Muscle of leg (tissue), 11 donors: ENCODE results near the gene PELI3. TPM values are rescaled to one million over a fixed set of nuclear protein-coding genes. Genes with fewer than 3 reads are reported as not detected.
A peak's percentile ranks its signal among the peaks of the same experiment; 100 is the strongest.
"Not testable (repeated sequence)": the region's sequence is repeated elsewhere in the genome, so short reads cannot be mapped to it uniquely, and the experiment has no call there.

Experiments
- DNase-seq: peaks from one replicate; pipeline ENCODE4 v3.0.0; 2013
- H3K27ac ChIP-seq: one replicate; pipeline ENCODE4 v1.5.1; 2013; ENCODE audit warnings: mild to moderate bottlenecking, low read length, control low read depth
- H3K27me3 ChIP-seq: one replicate; pipeline ENCODE4 v1.6.1; 2013; ENCODE audit warnings: low read length; ENCODE audit not compliant: control insufficient read depth, insufficient read depth
- H3K36me3 ChIP-seq: one replicate; pipeline ENCODE4 v1.6.1; 2013; ENCODE audit warnings: low read length; ENCODE audit not compliant: control insufficient read depth, insufficient read depth
- H3K4me1 ChIP-seq: one replicate; pipeline ENCODE4 v1.6.1; 2013; ENCODE audit warnings: low read length; ENCODE audit not compliant: control insufficient read depth, insufficient read depth
- H3K4me3 ChIP-seq: one replicate; pipeline ENCODE4 v1.5.1; 2013; ENCODE audit warnings: low read length, control low read depth
- H3K9me3 ChIP-seq: replicated peaks from 2 replicates; pipeline ENCODE4 v1.6.1; 2013; ENCODE audit warnings: low read depth, low read length; ENCODE audit not compliant: control insufficient read depth
- WGBS: methylation state at CpG from one replicate; pipeline ENCODE4 v1.1.5; 2013; ENCODE audit warnings: missing lambda C conversion rate; ENCODE audit not compliant: insufficient coverage; 5-methylcytosine and 5-hydroxymethylcytosine counted together
- polyA plus RNA-seq, 8 donors: library from polyadenylated mRNA; unstranded; fragments of 120-200 nt; gene quantifications; one replicate each; pipeline versions ENCODE4 v1.2.1 to v1.2.3, GENCODE V29; 2013; ENCODE audit warnings: inconsistent platforms in 1 of 8, low replicate concordance in 1 of 8; ENCODE audit not compliant: insufficient read length in 8 of 8, insufficient read depth in 1 of 8
- total RNA-seq: library from RNA; stranded (reverse); fragments of 120-200 nt; gene quantifications from one replicate; pipeline ENCODE4 v1.2.4, GENCODE V29; 2013

Gene PELI3
- total and polyA plus RNA-seq, 9 donors: 4.7 to 8.2 (median 5.7) TPM

GRCh38 chr11:66428933-66429332 lies 37.8 kb upstream of the PELI3 start:
- no peaks in the 10 kb centered on the region for H3K9me3 ChIP-seq
- no peaks in the 10 kb centered on the region for H3K27me3 ChIP-seq
- no peaks in the 10 kb centered on the region for H3K4me1 ChIP-seq
- DNase-seq: no peak
- no peak overlapping the region for H3K4me3 ChIP-seq
- no CpG with 5 or more reads among the region's 2 CpGs for WGBS
- peaks cover 4% of the 10 kb centered on the region for H3K36me3 ChIP-seq
- no peak overlapping the region for H3K27ac ChIP-seq

GRCh38 chr11:66429983-66430602 lies 36.6 kb upstream of the PELI3 start:
- peak; percentile 54 for DNase-seq
- WGBS: 55% methylated on average over 2 of the region's 9 CpGs
- H3K36me3 ChIP-seq: peaks cover 6% of the 10 kb centered on the region
- H3K4me3 ChIP-seq: no peak overlapping the region
- no peaks in the 10 kb centered on the region for H3K27me3 ChIP-seq
- H3K9me3 ChIP-seq: no peaks in the 10 kb centered on the region
- H3K4me1 ChIP-seq: no peaks in the 10 kb centered on the region
- H3K27ac ChIP-seq: no peak overlapping the region

GRCh38 chr11:66431287-66431686 lies 35.4 kb upstream of the PELI3 start:
- not testable (repeated sequence) for H3K27me3 ChIP-seq, H3K9me3 ChIP-seq, H3K4me3 ChIP-seq, H3K27ac ChIP-seq, H3K4me1 ChIP-seq, DNase-seq
- H3K36me3 ChIP-seq: peaks cover 17% of the 10 kb centered on the region

GRCh38 chr11:66431871-66432329 lies 34.8 kb upstream of the PELI3 start:
- H3K36me3 ChIP-seq: peaks cover 23% of the 10 kb centered on the region

GRCh38 chr11:66432597-66432996 lies 34.1 kb upstream of the PELI3 start:
- no peak overlapping the region for H3K4me3 ChIP-seq
- no peaks in the 10 kb centered on the region for H3K4me1 ChIP-seq
- H3K36me3 ChIP-seq: peaks cover 27% of the 10 kb centered on the region
- 100% methylated on average over 3 of the region's 7 CpGs for WGBS
- H3K9me3 ChIP-seq: no peaks in the 10 kb centered on the region
- no peak for DNase-seq
- H3K27me3 ChIP-seq: no peaks in the 10 kb centered on the region
- no peak overlapping the region for H3K27ac ChIP-seq

More at GRCh38 chr11:66431871-66432329, 34.8 kb upstream of the PELI3 start:
- not testable (repeated sequence) for DNase-seq, H3K9me3 ChIP-seq, H3K4me3 ChIP-seq, H3K27ac ChIP-seq, H3K27me3 ChIP-seq, H3K4me1 ChIP-seq
- 89% methylated on average over 3 of the region's 8 CpGs for WGBS

- Histone ChIP-seq H3K4me3 (peak overlapping the region; percentile 87), H3K27ac (peak overlapping the region; percentile 60), H3K36me3 (peaks cover 24% of the 10 kb centered on the region), H3K27me3 (no peaks in the 10 kb centered on the region), H3K9me3 (peaks cover under 1% of the 10 kb centered on the region), H3K4me1 (peaks cover 8% of the 10 kb centered on the region)
- 0% methylated on average over 4 of the region's 12 CpGs for WGBS
- DNase-seq: no peak
Measured at GRCh38 chr11:66437979-66438503, 28.7 kb upstream of the PELI3 start.

GRCh38 chr11:66438504-66439466 lies 27.9 kb upstream of the PELI3 start, which contains the start of gene MRPL11:
MRPL11 (minus strand) TSS chr11:66438848; CDS start chr11:66438754, 94 bp downstream.
- WGBS: 4% methylated on average over 36 of the region's 45 CpGs
- Histone ChIP-seq H3K27me3 (no peaks in the 10 kb centered on the region), H3K27ac (peak within 1 kb of the TSS; percentile 60), H3K36me3 (peaks cover 24% of the 10 kb centered on the region), H3K4me3 (peak within 1 kb of the TSS; percentile 87), H3K4me1 (peaks cover 8% of the 10 kb centered on the region), H3K9me3 (peaks cover 2% of the 10 kb centered on the region)
- peak; percentile 97 for DNase-seq

GRCh38 chr11:66440101-66440939 lies 26.4 kb upstream of the PELI3 start:
- not testable (repeated sequence) for H3K27ac ChIP-seq, DNase-seq
- 91% methylated on average over 17 of the region's 29 CpGs for WGBS

GRCh38 chr11:66440940-66441282 lies 25.8 kb upstream of the PELI3 start:
- 89% methylated on average over 18 of the region's 27 CpGs for WGBS

More at GRCh38 chr11:66440101-66440939, 26.4 kb upstream of the PELI3 start:
- not testable (repeated sequence) for H3K4me1 ChIP-seq, H3K27me3 ChIP-seq, H3K9me3 ChIP-seq, H3K4me3 ChIP-seq
- peaks cover 19% of the 10 kb centered on the region for H3K36me3 ChIP-seq

More at GRCh38 chr11:66440940-66441282, 25.8 kb upstream of the PELI3 start:
- H3K27ac ChIP-seq, H3K4me3 ChIP-seq, H3K4me1 ChIP-seq, H3K27me3 ChIP-seq, H3K9me3 ChIP-seq, DNase-seq: not testable (repeated sequence)
- H3K36me3 ChIP-seq: peaks cover 14% of the 10 kb centered on the region
